K562 treated with DMSO at 1 percent for 24 hours (cell line): Measurements from ENCODE around the gene GPRC5C. TPM values are rescaled to one million over a fixed set of nuclear protein-coding genes. Genes with fewer than 3 reads are reported as not detected.

ENCODE experiments used
- total RNA-seq: library from RNA; unstranded; fragments of 300-600 nt; gene quantifications from 2 replicates; pipeline ENCODE4 v1.2.3, GENCODE V29; 2022; ENCODE audit warnings: low read depth; ENCODE audit not compliant: insufficient read depth

The GPRC5C gene, protein sequence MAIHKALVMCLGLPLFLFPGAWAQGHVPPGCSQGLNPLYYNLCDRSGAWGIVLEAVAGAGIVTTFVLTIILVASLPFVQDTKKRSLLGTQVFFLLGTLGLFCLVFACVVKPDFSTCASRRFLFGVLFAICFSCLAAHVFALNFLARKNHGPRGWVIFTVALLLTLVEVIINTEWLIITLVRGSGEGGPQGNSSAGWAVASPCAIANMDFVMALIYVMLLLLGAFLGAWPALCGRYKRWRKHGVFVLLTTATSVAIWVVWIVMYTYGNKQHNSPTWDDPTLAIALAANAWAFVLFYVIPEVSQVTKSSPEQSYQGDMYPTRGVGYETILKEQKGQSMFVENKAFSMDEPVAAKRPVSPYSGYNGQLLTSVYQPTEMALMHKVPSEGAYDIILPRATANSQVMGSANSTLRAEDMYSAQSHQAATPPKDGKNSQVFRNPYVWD
- total RNA-seq: 10.6 and 11.4 TPM in 2 replicates

GRCh38 chr17:74431568-74432423 is at the start of gene GPRC5C:
GPRC5C (plus strand) TSS chr17:74432088; CDS start chr17:74439777, 7,689 bp downstream.

DNA sequence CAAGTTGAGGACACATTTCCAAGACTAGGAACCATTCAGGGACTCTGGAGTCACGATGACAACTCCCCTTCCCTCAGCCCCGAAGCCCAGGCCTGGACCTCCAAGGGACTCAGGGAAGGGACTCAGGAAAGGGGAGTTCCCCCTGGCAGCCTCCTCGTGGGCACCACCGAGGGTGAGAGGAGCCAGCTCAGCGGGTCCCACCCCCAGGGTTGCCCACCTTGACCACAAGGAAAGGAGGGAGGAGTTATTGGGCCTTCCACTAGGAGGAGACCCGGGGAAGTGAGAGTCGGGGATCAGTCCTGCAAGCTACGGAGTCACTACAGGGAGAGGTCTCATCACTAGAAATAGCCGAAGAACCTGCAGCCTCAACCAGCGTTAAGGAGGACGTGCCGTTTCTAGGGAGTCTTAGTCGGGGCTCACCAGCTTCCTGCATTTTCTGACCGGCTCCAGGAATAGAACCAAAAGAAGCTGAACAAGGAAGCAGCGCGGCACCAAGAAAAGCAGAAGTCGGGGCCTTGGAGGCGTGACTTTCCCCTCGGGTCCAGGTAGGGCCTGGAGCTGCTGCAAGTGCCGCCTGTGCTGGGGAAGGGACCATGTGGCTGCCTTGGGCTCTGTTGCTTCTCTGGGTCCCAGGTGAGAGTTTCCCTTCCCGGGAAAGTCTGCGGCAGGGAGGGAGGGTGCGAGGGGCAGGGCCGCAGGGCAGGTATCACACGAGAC is 34.4 kb downstream of the GPRC5C start, which contains the start of gene CD300A:
CD300A (plus strand) TSS at position 524 of the 717 bp plus-strand sequence; CDS start at position 594, 70 bp downstream.

Other genes with a start within 250 kb of the GPRC5C start
- 2,047 and 2,073 TPM in 2 replicates for gene RPL38, start 228.4 kb upstream of the GPRC5C start, total RNA-seq
- 1.9 and 3.7 TPM in 2 replicates for gene TTYH2, start 218.5 kb upstream of the GPRC5C start, total RNA-seq
- not detected in 2 replicates for gene DNAI2, start 157.9 kb upstream of the GPRC5C start, total RNA-seq
- 0.10 TPM in 1 of 2 replicates, not detected in the other for gene KIF19, start 105.9 kb upstream of the GPRC5C start, total RNA-seq
- gene BTBD17, start 70.2 kb upstream of the GPRC5C start, total RNA-seq: 0.20 TPM in 1 of 2 replicates, not detected in the other
- not detected in 2 replicates for gene GPR142, start 64.6 kb upstream of the GPRC5C start, total RNA-seq
- gene CD300A, start 34.5 kb downstream of the GPRC5C start, total RNA-seq: 1.5 and 3.2 TPM in 2 replicates
- not detected in 2 replicates for gene CD300LB, start 99.4 kb downstream of the GPRC5C start, total RNA-seq
- gene CD300C, start 114.0 kb downstream of the GPRC5C start, total RNA-seq: not detected in 2 replicates
- not detected in 2 replicates for gene CD300H, start 135.4 kb downstream of the GPRC5C start, total RNA-seq
- gene CD300LD, start 160.2 kb downstream of the GPRC5C start, total RNA-seq: not detected in 2 replicates
- not detected in 2 replicates for gene CD300E, start 191.7 kb downstream of the GPRC5C start, total RNA-seq